SK-N-MC (cell line): ENCODE data around the gene COL4A4.

ENCODE experiments used
- EZH2 ChIP-seq: fragments of 200-600 bp; sonication (generic); IDR thresholded peaks from one replicate; pipeline ENCODE4 v1.6.1; 2017; ENCODE audit warnings: antibody characterized with exemption
- POLR2AphosphoS5 ChIP-seq: IDR thresholded peaks from 2 replicates; pipeline ENCODE4 v1.6.1; 2012; ENCODE audit warnings: mild to moderate bottlenecking, low read depth, low read length, borderline replicate concordance

DNA sequence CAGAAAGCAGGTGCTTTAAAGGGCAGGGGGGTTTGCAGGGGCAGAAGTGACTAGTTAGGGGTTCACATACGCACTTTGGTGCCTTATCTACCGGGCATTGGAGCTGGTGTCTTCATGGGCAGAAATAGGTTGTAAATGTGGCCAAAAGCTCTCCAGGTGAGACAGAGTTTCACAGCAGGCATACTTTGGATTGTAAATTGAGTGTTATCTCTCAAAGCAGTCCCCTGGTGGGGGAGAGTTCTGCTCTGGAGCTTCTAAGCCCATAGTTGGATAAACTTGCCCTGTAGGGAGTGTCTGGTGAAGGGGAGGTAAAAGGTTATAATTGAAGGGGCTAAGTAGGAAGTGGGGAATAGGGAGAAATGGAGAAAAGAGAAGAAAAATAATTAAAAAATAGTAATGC, 43.6 kb upstream of the COL4A4 start:
- TF ChIP-seq EZH2: no peak
- TF ChIP-seq POLR2AphosphoS5: no peak
